ENCODE measurements around the gene DHRS4. TPM values are rescaled to one million over a fixed set of nuclear protein-coding genes. Genes with fewer than 3 reads are reported as not detected.
"Not testable (repeated sequence)": the region's sequence is repeated elsewhere in the genome, so short reads cannot be mapped to it uniquely, and the experiment has no call there.

DHRS4 gene
- total and polyA plus RNA-seq, 2 donors from 2014 or later, result 23.4 to 247 TPM

- H3K4me1 ChIP-seq (ENCODE audit: control insufficient read depth in 2 of 3, insufficient read depth in 2 of 3, low read depth in 1 of 3, low read length in 3 of 3); H3K9ac ChIP-seq (ENCODE audit: low read length in 3 of 3); H3K4me3 ChIP-seq (ENCODE audit: low read length in 3 of 3); H3K27me3 ChIP-seq (ENCODE audit: control insufficient read depth, insufficient read depth, low read length); DNase-seq; H3K27ac ChIP-seq (ENCODE audit: low read depth in 2 of 2, low read length in 2 of 2); FAIRE-seq; H3K36me3 ChIP-seq (ENCODE audit: control insufficient read depth in 2 of 3, insufficient read depth in 3 of 3, low read length in 3 of 3); H3K9me3 ChIP-seq (ENCODE audit: control insufficient read depth in 2 of 3, insufficient read depth in 1 of 3, low read length in 3 of 3); intact Hi-C loops (cut with DNase I): not testable (repeated sequence)
These were observed 43.3 kb downstream of the DHRS4 start for GRCh38 chr14:23996825-23997224.

DNA sequence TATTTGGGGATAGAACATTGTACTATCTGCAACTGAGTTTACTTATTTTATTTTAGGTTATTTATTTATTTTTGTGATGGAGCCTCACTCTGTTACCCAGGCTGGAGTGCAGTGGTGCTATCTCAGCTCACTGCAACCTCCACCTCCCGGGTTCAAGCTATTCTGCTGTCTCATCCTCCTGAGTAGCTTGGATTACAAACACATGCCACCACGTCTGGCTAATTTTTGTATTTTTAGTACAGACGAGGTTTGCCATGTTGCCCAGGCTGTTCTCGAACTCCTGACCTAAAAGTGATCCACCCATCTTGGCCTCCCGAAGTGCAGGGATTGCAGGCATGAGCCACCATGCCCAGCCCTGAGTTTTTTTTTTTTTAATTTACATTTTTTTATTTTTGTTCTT, 46.1 kb downstream of the DHRS4 start:
- FAIRE-seq; intact Hi-C loops (cut with DNase I); H3K27ac ChIP-seq (ENCODE audit: low read depth in 2 of 2, low read length in 2 of 2); H3K9ac ChIP-seq (ENCODE audit: low read length in 3 of 3); H3K9me3 ChIP-seq (ENCODE audit: control insufficient read depth in 2 of 3, insufficient read depth in 1 of 3, low read length in 3 of 3); H3K36me3 ChIP-seq (ENCODE audit: control insufficient read depth in 2 of 3, insufficient read depth in 3 of 3, low read length in 3 of 3); DNase-seq; H3K4me3 ChIP-seq (ENCODE audit: low read length in 3 of 3); H3K27me3 ChIP-seq (ENCODE audit: control insufficient read depth, insufficient read depth, low read length); H3K4me1 ChIP-seq (ENCODE audit: control insufficient read depth in 2 of 3, insufficient read depth in 2 of 3, low read depth in 1 of 3, low read length in 3 of 3): not testable (repeated sequence)

GRCh38 chr14:24001078-24001477, 47.5 kb downstream of the DHRS4 start:
- DNase-seq; H3K9ac ChIP-seq (ENCODE audit: low read length in 3 of 3); intact Hi-C loops (cut with DNase I); FAIRE-seq; H3K27me3 ChIP-seq (ENCODE audit: control insufficient read depth, insufficient read depth, low read length); H3K4me3 ChIP-seq (ENCODE audit: low read length in 3 of 3); H3K27ac ChIP-seq (ENCODE audit: low read depth in 2 of 2, low read length in 2 of 2); H3K4me1 ChIP-seq (ENCODE audit: control insufficient read depth in 2 of 3, insufficient read depth in 2 of 3, low read depth in 1 of 3, low read length in 3 of 3); H3K9me3 ChIP-seq (ENCODE audit: control insufficient read depth in 2 of 3, insufficient read depth in 1 of 3, low read length in 3 of 3); H3K36me3 ChIP-seq (ENCODE audit: control insufficient read depth in 2 of 3, insufficient read depth in 3 of 3, low read length in 3 of 3): not testable (repeated sequence)

DNA sequence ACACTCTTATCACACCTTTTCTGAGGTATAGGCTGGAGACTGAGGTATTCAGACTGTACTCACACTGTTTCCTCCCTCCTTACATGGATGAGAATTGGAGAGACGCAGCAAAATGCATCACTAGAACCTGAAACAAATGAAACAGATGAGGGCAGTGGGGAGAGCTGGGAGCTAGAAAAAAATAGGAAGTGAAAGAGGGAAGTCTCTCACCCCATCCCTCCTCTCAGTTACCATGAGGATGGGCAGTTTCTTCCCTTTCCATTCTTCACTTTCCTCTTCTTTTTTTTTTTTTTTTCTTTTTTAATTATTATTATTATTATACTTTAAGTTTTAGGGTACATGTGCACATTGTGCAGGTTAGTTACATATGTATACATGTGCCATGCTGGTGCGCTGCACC, 48.1 kb downstream of the DHRS4 start:
- FAIRE-seq; H3K36me3 ChIP-seq (ENCODE audit: control insufficient read depth in 2 of 3, insufficient read depth in 3 of 3, low read length in 3 of 3); H3K4me1 ChIP-seq (ENCODE audit: control insufficient read depth in 2 of 3, insufficient read depth in 2 of 3, low read depth in 1 of 3, low read length in 3 of 3); H3K27me3 ChIP-seq (ENCODE audit: control insufficient read depth, insufficient read depth, low read length); H3K27ac ChIP-seq (ENCODE audit: low read depth in 2 of 2, low read length in 2 of 2); DNase-seq; H3K9me3 ChIP-seq (ENCODE audit: control insufficient read depth in 2 of 3, insufficient read depth in 1 of 3, low read length in 3 of 3); intact Hi-C loops (cut with DNase I); H3K4me3 ChIP-seq (ENCODE audit: low read length in 3 of 3); H3K9ac ChIP-seq (ENCODE audit: low read length in 3 of 3): not testable (repeated sequence)

DNA sequence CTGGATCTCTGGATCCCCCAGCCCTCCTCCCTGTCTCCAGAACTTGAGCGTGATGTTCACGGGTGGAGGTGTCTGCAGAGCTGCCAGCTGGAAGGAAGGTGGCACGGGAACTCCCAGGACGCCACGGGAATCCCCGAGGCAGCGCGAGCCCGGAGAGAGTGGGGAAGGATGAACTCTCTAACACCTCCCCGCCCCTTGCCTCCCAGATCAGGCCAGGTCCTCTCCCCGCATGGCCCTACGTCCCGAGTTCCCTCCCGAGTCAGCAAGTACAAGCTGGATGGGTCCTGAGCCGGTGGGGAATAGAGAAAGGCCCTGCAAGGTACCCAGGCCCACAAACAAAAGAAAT, 52.9 kb downstream of the DHRS4 start:
- DNase-seq; H3K9me3 ChIP-seq (ENCODE audit: control insufficient read depth in 2 of 3, insufficient read depth in 1 of 3, low read length in 3 of 3); FAIRE-seq; H3K36me3 ChIP-seq (ENCODE audit: control insufficient read depth in 2 of 3, insufficient read depth in 3 of 3, low read length in 3 of 3); H3K4me1 ChIP-seq (ENCODE audit: control insufficient read depth in 2 of 3, insufficient read depth in 2 of 3, low read depth in 1 of 3, low read length in 3 of 3); H3K27ac ChIP-seq (ENCODE audit: low read depth in 2 of 2, low read length in 2 of 2); intact Hi-C loops (cut with DNase I); H3K27me3 ChIP-seq (ENCODE audit: control insufficient read depth, insufficient read depth, low read length); H3K4me3 ChIP-seq (ENCODE audit: low read length in 3 of 3); H3K9ac ChIP-seq (ENCODE audit: low read length in 3 of 3): not testable (repeated sequence)

- H3K9me3 ChIP-seq (ENCODE audit: control insufficient read depth in 2 of 3, insufficient read depth in 1 of 3, low read length in 3 of 3); H3K4me3 ChIP-seq (ENCODE audit: low read length in 3 of 3); H3K36me3 ChIP-seq (ENCODE audit: control insufficient read depth in 2 of 3, insufficient read depth in 3 of 3, low read length in 3 of 3); H3K27ac ChIP-seq (ENCODE audit: low read depth in 2 of 2, low read length in 2 of 2); FAIRE-seq; H3K4me1 ChIP-seq (ENCODE audit: control insufficient read depth in 2 of 3, insufficient read depth in 2 of 3, low read depth in 1 of 3, low read length in 3 of 3); H3K9ac ChIP-seq (ENCODE audit: low read length in 3 of 3); H3K27me3 ChIP-seq (ENCODE audit: control insufficient read depth, insufficient read depth, low read length); intact Hi-C loops (cut with DNase I): not testable (repeated sequence)
- peak; percentile 52 to 86 (median 81) for DNase-seq
These were observed 53.5 kb downstream of the DHRS4 start for GRCh38 chr14:24006817-24007652.
